CD4-positive, alpha-beta T cell treated with Interleukin-6 for 4 hours (primary cell): Measurements from ENCODE around the gene CACNB4.
A peak's percentile ranks its signal among the peaks of the same experiment; 100 is the strongest.
"Not testable (repeated sequence)": the region's sequence is repeated elsewhere in the genome, so short reads cannot be mapped to it uniquely, and the experiment has no call there.

ENCODE experiments used
- DNase-seq: peaks from one replicate; pipeline ENCODE4 v3.0.0-alpha.2; 2020; ENCODE audit warnings: mixed read lengths

The CACNB4 gene

GRCh38 chr2:152098496-152099366 lies at the start of gene CACNB4:
TSS of gene CACNB4 (minus strand) at chr2:152099044.
- DNase-seq = peak; percentile 25

DNA sequence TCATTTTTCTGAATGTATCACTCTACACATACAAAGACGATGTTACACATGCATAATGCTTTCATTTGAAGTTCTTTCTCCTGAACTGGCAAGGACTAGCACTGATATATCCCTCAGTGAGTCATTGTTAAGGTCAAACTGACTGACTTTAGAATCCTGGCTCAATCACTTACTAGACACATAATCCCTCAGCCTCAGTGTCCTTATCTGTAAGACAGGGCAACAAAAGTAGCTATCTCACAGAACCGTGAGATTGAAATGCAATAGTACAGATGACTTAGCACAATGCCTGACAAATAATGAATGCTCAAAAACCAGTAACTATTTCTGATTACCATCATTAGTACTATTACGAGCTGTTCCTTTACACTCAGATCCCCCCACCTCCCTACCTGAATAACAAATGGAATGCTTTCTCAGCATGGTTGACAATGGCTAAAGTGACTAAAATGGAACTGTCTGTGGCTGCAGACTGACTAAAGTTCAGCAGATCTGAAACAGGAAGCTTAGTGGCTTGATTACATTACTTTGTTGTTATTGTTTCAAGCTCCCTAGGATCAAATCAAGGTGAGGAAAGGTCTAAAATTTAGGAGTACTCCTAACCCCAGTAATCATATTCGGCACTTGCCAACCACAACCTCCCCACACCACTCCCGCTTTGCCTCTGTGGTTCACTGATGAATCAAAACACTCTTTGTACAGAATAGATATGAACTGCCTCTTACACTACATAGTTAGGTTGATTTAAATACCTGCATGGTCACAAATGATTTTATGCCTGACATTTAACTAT lies 35.8 kb upstream of the CACNB4 start:
- no peak for DNase-seq

- no peak for DNase-seq
Measured at GRCh38 chr2:152132306-152132705, 33.5 kb upstream of the CACNB4 start.

- no peak for DNase-seq
Measured at GRCh38 chr2:152127628-152128027, 28.8 kb upstream of the CACNB4 start.

DNA sequence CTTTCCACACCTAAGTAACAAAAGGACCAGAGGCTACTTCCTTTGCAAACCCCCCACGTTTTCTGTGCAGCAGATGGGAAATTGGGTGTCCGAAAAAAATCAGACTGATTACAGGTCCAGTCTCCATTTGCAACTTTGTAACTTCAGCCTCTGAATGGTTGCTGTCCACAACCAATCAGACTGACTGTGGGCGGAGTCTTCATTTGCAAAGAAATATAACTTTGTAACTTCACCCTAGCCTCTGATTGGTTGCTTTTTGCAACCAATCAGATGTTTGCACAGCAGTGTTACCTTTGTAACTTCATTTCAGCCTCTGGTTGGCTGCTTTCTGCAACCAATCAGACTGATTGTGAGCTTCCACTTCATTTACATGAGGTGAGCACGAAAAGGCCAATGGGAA lies 27.8 kb upstream of the CACNB4 start:
- no peak for DNase-seq

DNA sequence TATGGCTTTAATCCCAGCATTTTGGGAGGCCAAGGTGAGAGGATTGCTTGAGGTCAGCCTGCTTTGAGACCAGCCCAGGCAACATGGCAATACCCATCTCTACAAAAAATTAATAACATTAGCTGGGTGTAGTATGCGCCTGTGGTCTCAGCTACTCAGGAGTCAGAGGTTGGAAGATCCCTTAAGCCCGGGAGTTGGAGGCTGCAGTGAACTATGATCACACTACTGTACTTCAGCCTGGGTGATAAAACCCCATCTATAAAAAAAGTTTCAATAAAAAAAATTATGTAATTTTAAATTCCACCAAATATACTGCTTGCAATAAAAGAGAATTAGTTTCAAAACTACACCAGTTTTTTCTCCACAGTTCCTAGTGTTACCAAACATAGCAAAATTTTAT lies 23.3 kb upstream of the CACNB4 start:
- no peak for DNase-seq

GRCh38 chr2:152120430-152120829 lies 21.6 kb upstream of the CACNB4 start:
- DNase-seq = no peak

- no peak for DNase-seq
Measured at GRCh38 chr2:152115952-152116351, 17.1 kb upstream of the CACNB4 start.

DNA sequence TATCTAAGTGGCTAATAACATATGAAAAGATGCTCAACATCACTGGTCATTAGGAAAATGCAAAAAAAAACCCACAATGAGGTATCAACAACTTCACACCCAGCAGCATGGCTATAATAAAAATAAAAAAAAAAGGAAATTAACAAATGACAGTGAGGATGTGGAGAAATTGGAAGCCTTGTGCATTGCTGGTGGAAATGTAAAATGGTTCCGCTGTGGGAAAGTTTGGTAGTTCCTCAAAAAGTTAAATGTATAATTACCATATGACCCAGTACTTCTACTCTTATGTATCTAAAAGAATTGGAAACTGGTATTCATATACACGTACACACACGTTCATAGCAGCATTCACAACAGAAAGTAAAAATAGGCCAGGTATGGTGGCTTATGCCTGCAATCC lies 15.5 kb upstream of the CACNB4 start:
- DNase-seq = no peak

GRCh38 chr2:152107140-152107539 lies 8.3 kb upstream of the CACNB4 start:
- not testable (repeated sequence) for DNase-seq

- DNase-seq = no peak
Measured at GRCh38 chr2:152106464-152106863, 7.6 kb upstream of the CACNB4 start.

DNA sequence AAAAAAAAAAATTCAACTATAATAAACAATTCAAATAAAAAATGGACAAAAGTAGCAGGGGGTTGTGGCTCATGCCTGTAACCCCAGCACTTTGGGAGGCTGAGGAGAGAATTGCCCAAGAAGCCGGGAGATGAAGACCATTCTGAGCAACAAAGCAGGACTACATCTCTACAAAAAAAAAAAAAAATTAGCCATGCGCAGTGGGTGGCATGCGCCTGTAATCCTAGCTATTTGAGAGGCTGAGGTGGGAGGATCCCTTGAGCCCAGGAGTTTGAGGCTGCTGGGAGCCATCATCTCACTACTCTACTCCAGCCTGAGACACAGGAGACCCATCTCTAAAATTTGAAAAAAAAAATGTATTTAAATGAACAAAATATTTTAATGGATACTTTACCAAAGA lies 4.4 kb upstream of the CACNB4 start:
- DNase-seq = no peak

- no peak for DNase-seq
Measured at GRCh38 chr2:152100961-152101360, 2.1 kb upstream of the CACNB4 start.

- DNase-seq = no peak
Measured at GRCh38 chr2:152099367-152100050, 665 bp upstream of the CACNB4 start.

DNA sequence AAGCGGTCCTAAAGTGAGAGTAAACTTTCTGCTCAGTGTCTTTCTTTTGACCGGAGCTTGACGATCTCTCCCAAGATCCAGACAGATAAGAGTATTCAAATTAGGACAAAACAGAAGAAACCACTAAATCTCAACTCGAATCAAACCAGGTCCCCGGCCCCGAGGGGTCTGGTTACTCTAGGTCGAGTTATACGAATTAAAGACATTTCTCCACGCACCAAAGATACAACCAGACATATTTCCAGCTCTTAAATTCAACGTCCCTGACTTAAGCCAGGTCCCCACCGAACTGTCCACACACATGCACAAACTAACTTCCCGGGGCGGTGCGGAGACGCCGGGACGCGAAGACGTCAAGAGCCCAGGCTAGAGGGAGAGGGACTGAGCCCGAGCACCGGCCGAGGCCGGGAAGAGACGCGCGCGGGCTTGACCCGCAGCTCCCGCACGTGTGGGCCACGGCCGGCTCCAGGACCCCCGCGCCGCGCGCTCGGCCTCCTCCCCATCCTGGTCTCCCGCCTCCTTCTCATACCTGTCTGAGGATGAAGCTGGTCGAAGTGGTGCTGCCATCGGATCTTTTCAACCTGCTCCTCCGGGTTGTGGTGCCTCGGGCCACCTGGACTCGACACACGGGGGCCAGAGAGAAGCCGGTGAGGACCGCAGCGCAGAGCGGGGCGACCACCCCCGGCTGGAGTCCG lies 896 bp downstream of the CACNB4 start:
- no peak for DNase-seq

- DNase-seq = peak; percentile 1
Measured at GRCh38 chr2:152097290-152097800, 1.5 kb downstream of the CACNB4 start.

DNA sequence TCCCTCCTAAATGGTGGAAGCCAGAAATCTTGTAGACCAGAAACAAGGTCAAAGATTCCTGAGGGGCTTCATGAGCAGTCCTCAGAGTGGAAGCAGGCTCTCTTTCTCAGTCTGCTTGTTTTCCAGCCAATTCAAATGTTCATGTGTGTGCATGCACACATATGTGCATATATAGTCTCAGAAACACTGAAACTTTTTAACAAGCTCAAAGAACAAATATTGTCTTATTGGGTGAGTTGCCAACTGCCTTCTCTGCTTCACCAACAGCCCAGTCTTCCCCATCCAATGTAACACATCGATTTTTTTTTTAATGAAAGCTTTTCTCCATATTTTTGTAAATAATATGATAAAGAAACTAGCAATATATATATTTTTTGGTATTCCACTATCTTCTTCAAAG lies 3.7 kb downstream of the CACNB4 start:
- no peak for DNase-seq

- DNase-seq = no peak
Measured at GRCh38 chr2:152094014-152094413, 4.8 kb downstream of the CACNB4 start.

GRCh38 chr2:152093464-152093863 lies 5.4 kb downstream of the CACNB4 start:
- DNase-seq = no peak

DNA sequence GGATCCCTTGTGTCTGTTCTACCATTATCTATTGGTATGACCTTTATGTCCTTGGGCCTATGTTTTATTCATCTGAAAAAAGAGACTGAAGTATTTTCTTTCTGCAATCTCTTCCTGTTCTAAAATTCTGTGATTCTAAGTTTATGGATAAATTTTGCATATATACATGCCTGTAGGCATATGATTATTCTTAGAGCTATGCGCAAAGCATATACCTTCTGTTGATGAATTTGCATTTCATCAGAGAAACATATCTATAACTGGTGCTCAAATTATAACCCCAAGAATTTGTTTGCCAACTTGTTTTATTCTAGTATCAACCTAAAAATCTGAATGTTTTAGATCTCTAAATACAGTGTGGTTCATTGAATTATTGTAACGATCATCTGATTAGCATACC lies 6.7 kb downstream of the CACNB4 start:
- no peak for DNase-seq

DNA sequence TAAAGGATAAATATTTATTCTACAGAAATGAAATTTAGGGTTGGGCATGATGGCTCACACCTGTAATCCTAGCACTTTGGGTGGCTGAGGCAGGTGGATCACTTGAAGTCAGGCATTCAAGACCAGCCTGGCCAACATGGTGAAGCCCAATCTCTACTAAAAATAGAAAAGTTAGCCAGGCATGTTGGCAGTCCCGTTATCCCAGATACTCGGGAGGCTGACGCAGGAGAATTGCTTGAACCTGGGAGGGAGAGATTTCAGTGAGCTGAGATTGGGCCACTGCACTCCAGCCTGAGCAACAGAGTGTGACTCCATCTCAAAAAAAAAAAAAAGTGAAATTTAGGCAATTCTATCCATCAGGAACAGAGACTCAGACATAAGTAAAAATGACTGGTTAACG lies 8.1 kb downstream of the CACNB4 start:
- DNase-seq = not testable (repeated sequence)

DNA sequence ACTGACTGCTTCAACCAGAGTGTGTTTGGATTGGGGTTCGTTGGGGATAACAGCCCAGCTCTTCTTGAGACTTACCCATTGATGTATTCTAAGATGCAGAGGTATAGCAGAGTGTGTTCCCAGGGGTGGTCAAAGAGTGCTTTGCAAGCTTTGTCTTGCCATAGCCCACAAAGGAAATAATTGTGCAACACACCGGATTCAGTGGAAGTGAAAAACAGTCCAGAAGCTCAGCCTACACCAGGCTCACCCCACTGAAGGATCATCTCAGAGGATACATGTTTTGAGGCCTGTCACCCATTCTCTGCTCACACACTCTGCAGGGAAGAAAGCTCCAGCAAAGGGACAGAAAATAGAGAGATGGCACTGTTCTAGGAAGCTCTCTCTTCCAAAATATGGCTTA lies 9.6 kb downstream of the CACNB4 start:
- DNase-seq = no peak

- DNase-seq = no peak
Measured at GRCh38 chr2:152088006-152088405, 10.8 kb downstream of the CACNB4 start.
